Activated CD8-positive, alpha-beta memory T cell treated with anti-CD3 and anti-CD28 coated beads for 36 hours (primary cell): ENCODE measurements around the gene CPZ. TPM values are rescaled to one million over a fixed set of nuclear protein-coding genes. Genes with fewer than 3 reads are reported as not detected.

Source experiments
- CTCF ChIA-PET: fragments of 350-600 bp; sonication (Branson Sonifier 250); formaldehyde crosslinking; loops from one replicate; lab custom pipeline; 2021; ENCODE audit warnings: antibody characterized with exemption; lab: Charles Lee
- POLR2A ChIA-PET: fragments of 350-600 bp; sonication (Branson Sonifier 250); formaldehyde crosslinking; loops from one replicate; lab custom pipeline; 2021; ENCODE audit warnings: antibody characterized with exemption; lab: Charles Lee
- total RNA-seq, 2 experiments: library from RNA; stranded (reverse); gene quantifications; one replicate each; pipeline ENCODE4 v1.2.3, GENCODE V29; 2021

The CPZ gene
- total RNA-seq, 2 experiments from 2014 or later, result not detected

DNA sequence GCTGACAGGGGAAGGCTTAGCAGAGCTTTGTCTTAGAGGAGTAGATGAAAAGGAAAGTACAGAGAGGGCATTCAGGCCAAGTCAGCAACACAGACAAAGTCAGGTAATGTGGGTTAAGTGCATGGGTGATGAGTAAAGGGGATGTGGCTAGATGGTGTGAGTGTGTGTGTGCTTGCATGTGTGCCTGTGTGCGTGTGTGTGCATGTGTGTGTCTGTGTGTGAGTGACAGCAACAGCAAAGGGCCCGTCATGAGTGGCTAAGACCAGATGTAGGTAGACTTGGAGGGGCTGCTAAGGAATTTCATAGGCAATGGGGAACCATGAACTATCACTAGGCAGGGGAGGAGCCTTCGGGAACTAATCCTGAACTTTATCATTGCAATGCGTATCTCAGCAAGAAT, 14.6 kb upstream of the CPZ start:
- POLR2A ChIA-PET, result interaction anchor here (0.6 kb wide), 1 partner anchor 10 kb away, joined by 4 read pairs; no protein-coding TSS in a partner anchor
- CTCF ChIA-PET, result no interaction called here

- ChIA-PET CTCF (no interaction called here), POLR2A (no interaction called here)
Measured at GRCh38 chr4:8578717-8579116, 13.8 kb upstream of the CPZ start.

DNA sequence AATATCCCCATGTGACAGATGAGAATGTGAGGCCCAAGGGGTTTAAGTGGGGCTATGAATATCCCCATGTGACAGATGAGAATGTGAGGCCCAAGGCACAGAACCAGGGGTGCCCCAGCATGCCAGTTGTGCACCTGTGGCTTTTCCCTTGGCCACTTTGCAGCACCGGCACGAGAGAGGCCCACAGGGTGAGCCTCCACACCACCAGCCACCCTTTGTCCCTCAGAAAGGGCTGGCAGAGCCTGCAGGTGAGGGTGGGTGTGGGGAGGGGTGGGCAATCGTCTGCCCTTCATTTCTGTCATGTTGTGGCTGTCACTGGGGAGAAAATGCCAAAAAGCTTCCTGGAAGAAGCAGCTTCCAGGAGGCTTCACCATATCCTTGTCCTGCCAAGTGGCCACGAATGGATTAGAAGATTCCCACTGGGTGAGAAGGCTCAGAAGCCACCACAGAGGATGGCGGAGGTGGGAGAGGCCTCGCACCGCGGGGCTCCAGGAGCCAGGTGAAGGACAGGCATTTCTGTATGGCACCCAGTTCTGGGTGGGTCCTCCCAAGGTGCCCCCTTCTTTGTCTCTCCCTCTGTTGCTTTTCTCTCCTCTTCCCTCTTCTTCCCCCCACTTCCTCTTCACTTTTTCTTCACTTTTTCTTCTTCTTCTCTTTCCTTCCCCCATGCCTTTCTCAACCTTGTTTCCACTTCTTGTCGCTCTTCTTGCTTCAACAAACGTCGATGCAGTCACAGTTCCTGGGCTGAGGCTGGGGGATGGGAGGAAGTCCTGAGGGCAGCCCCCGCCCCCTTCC, 12.8 kb upstream of the CPZ start:
- POLR2A ChIA-PET, result no interaction called here
- CTCF ChIA-PET, result no interaction called here

GRCh38 chr4:8580321-8581093, 12.1 kb upstream of the CPZ start, which contains the start of gene GPR78:
Gene GPR78, plus strand, starts transcription at chr4:8580392. Its CDS starts 591 bp downstream, at chr4:8580983.
- ChIA-PET CTCF (no interaction called here), POLR2A (interaction anchor here (0.5 kb wide), 1 partner anchor 10 kb away, joined by 4 read pairs; no protein-coding TSS in a partner anchor)

- CTCF ChIA-PET, result no interaction called here
- POLR2A ChIA-PET, result interaction anchor here (0.5 kb wide), 1 partner anchor 11 kb away, joined by 4 read pairs; no protein-coding TSS in a partner anchor
Measured at GRCh38 chr4:8581094-8581861, 11.3 kb upstream of the CPZ start.

- ChIA-PET CTCF (no interaction called here), POLR2A (no interaction called here)
Measured at GRCh38 chr4:8582016-8582415, 10.5 kb upstream of the CPZ start.

DNA sequence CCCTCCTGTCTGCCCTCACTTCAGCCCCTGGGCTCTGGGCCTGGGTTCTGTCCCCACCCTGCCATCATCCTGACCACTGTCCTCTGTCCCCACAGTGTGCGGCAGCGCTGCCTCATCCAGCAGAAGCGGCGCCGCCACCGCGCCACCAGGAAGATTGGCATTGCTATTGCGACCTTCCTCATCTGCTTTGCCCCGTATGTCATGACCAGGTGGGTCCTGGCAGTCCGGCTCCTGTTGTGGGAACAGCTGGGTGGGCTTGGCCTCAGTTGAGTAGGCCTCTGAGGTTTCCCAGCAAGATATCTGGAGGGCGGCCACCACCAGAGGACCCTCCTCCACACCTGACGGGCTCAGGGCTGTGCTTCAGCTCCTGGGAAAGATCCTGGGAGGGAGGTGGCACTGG, 10.1 kb upstream of the CPZ start:
- POLR2A ChIA-PET, result no interaction called here
- CTCF ChIA-PET, result no interaction called here

DNA sequence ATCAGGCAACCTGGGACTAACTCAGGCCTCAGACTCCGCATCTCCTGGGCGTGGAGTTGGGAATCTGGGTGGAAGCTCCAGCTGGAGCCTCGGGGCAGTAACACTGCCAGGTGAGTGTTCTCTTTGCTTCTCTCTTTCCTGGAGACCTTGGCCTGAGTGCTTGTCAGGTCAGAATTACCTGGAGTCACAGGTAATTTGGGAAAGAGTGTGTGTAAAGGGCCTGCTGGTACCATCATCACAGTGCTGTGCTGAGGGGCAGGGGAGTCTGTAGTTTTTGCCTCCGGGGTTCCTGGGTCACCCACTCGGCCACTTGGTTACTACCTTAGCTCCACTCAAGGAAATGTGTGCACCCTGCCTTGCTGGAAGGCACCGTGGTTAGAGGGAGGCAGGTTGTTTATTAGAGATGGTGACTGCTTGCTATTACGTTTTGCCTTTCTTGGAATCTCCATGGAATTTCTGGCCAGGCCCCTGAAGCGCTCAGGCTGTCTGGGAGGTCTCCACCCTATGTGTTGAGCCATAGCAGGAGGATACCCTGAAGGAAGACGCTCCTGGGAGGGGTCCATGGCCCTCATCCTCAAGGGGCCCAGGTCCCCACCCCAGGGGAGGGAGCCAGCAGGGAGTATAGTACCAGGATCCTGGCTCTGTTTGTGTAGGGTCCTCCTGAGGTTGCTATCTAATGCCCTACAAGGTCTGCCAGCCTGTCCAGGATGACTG, 9.5 kb upstream of the CPZ start:
- ChIA-PET POLR2A (no interaction called here), CTCF (no interaction called here)

DNA sequence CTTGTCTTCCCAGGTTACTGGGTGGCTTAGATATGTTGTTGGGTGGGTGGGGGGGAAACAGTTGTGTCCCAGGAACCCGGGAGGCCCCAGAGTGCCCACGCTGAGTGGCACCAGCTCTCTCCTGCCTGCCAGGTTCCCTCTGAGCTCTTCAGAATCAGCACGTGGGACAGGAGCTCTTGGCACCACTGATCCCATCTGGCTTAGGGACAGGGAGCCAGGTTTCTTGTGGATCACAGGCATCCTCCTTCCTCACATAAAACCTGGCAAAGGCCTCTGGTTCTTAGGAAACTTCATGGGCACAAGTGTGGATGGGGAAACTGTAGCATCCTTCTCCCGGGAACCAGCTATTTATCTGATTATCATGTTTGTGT, 8.9 kb upstream of the CPZ start:
- POLR2A ChIA-PET, result no interaction called here
- CTCF ChIA-PET, result no interaction called here

DNA sequence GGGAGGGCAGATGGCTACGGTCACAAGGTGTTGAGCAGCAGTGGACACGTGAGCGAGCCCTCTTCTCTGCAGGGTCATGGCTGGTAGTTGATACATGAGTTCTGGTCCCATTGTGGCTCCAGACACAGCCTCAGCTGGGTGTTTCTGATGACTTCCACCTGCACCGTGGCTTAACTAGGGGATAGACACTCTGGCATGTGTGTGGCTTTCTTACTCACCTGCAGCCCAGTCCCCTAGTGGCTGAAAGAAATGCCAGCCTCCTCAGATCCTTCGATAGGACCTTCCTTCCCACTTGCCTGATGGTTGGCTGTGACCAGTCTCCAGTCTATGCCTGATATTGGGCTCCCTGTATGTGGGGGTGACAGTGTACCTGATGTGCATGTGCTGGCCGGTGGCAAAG, 7.4 kb upstream of the CPZ start:
- ChIA-PET POLR2A (no interaction called here), CTCF (no interaction called here)

DNA sequence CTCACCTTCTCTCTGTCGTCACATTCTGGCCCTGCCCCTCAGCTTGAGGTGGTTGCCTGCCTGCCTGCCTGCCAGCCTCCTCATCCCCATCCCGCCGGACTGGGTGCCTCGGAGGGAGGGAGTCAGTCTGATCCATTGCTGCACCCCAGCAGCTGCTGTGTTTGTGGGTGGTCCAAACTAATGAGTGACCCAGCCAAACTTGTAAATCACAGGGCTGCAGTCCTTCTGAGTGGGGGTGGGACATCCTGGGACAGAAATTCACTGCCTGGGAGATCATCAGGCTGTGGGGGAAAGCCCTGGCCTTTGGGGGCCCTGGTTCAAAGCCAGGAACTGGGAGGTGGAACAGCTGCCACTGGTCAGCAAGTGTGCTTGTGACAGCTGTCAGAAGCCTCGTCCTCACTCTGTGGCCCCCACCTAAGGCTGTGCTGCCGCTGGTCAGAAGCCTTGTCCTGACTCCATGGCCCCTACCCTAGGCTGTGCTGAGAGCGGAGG, 6.8 kb upstream of the CPZ start:
- POLR2A ChIA-PET, result no interaction called here
- CTCF ChIA-PET, result no interaction called here

DNA sequence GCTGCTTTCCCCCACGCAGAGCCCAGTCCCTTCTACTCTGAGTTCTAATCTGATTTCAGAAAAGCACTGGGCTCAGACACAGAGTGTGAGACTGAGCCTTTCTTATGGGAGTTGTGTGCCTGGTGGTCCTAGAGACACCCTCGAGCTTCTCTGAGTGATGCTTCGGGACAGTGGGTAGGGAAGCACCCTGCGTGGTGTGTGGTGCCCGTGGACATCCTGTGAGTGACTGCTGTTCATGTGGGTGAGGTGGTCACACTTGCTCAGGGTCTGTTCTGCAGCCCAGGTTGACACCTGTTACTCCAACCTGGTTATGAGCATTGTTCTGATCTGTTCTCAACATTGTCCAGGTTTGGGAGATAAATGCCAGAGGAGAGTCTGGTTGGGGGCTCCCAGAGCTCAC, 6.3 kb upstream of the CPZ start:
- POLR2A ChIA-PET, result no interaction called here
- CTCF ChIA-PET, result no interaction called here

DNA sequence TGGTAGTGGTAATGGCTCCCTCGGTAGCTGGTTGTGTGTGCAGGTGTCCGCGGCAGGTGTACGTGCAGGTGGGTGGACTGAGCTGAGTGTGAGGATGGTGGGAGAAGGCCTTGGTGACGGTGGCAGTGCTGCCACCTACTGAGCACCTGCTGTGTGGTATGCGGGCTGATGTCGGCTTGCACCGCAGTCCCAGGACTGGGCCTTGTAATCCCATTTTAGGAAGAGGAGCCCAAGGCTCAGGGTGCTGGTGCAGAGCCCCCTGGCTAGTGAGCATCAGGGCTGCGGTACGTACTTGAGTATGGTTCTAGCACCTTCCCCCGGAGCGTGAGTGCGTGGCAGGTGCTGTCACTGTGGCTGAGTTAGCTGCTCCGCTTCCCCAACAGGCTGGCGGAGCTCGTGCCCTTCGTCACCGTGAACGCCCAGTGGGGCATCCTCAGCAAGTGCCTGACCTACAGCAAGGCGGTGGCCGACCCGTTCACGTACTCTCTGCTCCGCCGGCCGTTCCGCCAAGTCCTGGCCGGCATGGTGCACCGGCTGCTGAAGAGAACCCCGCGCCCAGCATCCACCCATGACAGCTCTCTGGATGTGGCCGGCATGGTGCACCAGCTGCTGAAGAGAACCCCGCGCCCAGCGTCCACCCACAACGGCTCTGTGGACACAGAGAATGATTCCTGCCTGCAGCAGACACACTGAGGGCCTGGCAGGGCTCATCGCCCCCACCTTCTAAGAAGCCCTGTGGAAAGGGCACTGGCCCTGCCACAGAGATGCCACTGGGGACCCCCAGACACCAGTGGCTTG, 5.7 kb upstream of the CPZ start:
- CTCF ChIA-PET, result no interaction called here
- POLR2A ChIA-PET, result no interaction called here

DNA sequence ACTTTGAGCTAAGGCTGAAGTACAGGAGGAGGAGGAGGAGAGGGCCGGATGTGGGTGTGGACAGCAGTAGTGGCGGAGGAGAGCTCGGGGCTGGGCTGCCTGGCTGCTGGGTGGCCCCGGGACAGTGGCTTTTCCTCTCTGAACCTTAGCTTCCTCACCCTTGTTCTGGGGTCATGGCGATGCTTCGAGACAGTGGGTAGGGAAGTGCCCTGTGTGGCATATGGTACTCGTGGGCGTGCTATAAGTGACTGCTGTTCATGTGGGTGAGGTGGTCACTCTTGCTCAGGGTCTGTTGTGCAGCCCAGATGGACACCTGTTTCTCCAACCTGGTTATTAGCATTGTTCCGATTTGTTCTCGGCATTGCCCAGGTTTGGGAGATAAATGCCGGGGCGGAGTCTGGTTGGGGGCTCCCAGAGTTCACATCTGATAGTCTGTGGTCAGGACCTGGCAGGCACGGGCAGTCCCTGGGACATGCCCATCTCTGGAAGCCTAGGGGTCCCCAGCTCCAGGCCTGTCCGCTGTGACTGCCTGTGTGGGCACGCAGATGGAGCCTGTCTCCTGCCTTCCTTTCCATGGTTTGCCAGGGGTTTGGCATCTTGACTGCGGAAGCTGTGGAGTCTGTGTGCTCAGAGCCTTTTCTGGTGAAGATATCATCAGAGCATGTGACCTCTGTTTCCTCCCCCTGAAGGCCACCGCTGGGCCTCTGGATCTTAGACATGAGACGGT, 4.9 kb upstream of the CPZ start:
- POLR2A ChIA-PET, result no interaction called here
- CTCF ChIA-PET, result no interaction called here

DNA sequence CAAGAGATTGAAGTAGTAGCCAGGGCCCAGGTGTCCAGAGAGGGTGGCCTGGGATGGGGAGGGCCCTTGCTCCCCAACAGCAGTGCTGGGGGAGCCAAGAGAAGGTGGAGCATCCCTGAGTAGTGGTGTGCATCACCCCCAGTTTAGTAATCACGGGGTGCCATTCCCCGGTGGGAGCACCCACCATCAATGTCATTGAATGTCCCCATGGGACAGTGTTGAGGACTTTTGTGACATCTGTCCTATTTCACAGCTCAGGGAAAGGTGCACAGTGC, 4.4 kb upstream of the CPZ start:
- ChIA-PET CTCF (no interaction called here), POLR2A (no interaction called here)

- ChIA-PET CTCF (no interaction called here), POLR2A (no interaction called here)
Measured at GRCh38 chr4:8589336-8589735, 3.2 kb upstream of the CPZ start.

DNA sequence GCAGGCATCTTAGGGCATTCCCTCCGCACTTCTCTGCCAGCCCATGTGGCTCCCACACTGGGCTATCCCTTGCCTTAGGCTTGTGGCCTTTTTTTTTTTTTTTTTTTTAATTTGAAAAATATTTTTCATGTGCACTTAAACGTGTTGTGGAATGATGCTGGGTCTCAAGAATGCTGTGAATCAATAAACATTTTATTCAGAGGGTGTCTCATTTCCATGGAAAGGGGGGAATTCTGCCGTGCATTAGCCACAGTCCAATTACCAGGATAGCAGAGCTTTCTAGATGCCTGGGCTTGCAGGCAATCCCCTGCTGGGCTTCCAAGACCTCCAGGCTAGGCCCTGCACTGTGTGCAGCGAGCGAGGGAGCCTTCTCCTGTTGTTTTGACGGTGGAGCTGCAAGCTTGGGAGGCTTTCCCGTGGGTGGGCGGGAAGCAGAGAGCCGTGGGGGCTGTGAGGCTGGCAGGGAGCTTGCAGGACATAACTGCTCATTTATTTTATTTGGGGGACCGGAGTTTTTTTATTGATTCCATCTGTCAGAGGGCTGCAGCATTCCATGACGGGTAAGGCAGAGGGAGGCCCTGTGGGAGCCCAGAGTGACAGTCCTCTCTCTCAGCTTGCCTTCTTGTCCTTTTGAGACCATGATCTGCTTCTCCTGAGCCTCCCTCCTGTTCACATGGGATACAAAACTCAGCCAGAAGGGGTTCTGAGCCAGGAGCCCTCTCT, 2.6 kb upstream of the CPZ start:
- CTCF ChIA-PET, result no interaction called here
- POLR2A ChIA-PET, result no interaction called here

- ChIA-PET POLR2A (no interaction called here), CTCF (no interaction called here)
Measured at GRCh38 chr4:8590546-8590880, 2.1 kb upstream of the CPZ start.
